NCI-H748 (cell line): ENCODE measurements around the gene TMCO4.

ENCODE experiments used
- DNase-seq: peaks from one replicate; lab custom pipeline; 2025; ENCODE audit not compliant: unreplicated experiment; lab: John Stamatoyannopoulos, UW

Gene TMCO4

GRCh38 chr1:19662313-19662712 is 137.4 kb downstream of the TMCO4 start:
- DNase-seq: no peak

- peak; percentile 33 for DNase-seq
Observed at GRCh38 chr1:19661721-19662228, 137.9 kb downstream of the TMCO4 start.

DNA sequence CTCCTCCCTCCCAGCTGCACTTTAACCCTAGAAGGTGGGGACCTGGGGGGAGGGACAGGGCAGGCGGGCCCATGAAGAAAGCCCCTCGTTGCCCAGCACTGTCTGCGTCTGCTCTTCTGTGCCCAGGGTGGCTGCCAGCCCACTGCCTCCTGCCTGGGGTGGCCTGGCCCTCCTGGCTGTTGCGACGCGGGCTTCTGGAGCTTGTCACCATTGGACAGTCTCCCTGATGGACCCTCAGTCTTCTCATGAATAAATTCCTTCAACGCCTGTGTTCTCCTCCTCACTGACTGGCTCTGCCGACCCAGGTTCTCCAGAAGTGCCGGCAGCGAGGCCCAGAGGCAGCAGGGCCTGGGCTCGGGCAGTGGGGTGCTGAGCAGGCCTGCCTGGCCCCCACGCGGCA is 141.5 kb downstream of the TMCO4 start:
- no peak for DNase-seq

DNA sequence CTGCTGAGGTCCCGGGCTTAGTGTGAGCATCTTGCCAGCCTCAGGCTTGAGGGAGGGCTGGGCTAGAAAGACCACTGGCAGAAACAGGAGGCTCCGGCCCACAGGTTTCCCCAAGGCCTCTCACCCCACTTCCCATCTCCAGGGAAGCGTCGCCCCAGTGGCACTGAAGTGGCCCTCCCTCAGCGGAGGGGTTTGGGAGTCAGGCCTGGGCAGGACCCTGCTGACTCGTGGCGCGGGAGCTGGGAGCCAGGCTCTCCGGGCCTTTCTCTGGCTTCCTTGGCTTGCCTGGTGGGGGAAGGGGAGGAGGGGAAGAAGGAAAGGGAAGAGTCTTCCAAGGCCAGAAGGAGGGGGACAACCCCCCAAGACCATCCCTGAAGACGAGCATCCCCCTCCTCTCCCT is 142.2 kb downstream of the TMCO4 start:
- no peak for DNase-seq

DNA sequence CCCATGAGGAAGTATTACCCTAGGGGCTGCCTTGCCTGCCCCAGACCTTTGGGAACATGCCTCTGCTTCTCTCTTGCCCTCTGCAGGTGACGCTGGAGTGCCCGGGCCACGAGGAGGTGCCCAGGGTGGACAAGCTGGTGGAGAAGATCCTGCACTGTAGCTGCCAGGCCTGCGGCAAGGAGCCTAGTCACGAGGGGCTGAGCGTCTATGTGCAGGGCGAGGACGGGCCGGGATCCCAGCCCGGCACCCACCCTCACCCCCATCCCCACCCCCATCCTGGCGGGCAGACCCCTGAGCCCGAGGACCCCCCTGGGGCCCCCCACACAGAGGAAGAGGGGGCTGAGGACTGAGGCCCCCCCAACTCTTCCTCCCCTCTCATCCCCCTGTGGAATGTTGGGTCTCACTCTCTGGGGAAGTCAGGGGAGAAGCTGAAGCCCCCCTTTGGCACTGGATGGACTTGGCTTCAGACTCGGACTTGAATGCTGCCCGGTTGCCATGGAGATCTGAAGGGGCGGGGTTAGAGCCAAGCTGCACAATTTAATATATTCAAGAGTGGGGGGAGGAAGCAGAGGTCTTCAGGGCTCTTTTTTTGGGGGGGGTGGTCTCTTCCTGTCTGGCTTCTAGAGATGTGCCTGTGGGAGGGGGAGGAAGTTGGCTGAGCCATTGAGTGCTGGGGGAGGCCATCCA is 142.8 kb downstream of the TMCO4 start:
- no peak for DNase-seq

GRCh38 chr1:19656134-19656779 is 143.5 kb downstream of the TMCO4 start:
- no peak for DNase-seq

DNA sequence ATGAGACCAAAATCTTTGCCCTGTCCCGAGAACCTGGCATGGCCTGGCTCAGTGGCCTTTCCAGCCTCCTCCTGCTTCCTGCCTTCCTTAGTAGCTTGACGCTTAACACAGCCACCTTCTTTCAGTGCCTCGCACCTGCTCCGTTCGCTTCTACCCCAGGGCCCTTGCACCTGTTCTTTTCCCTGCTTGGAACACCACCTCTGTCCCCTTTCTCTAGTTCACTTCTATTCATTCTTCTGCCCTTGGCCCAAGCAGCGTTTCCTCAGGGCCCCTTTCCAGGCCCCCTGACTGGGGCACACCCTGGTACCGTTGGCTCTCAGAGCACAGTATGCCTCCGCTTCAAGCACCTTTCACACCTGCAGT is 144.0 kb downstream of the TMCO4 start:
- no peak for DNase-seq

GRCh38 chr1:19654886-19655717 is 144.6 kb downstream of the TMCO4 start:
- DNase-seq: no peak

- no peak for DNase-seq
Observed at GRCh38 chr1:19654386-19654785, 145.3 kb downstream of the TMCO4 start.

GRCh38 chr1:19651141-19651737 is 148.5 kb downstream of the TMCO4 start:
- DNase-seq: peak; percentile 9

DNA sequence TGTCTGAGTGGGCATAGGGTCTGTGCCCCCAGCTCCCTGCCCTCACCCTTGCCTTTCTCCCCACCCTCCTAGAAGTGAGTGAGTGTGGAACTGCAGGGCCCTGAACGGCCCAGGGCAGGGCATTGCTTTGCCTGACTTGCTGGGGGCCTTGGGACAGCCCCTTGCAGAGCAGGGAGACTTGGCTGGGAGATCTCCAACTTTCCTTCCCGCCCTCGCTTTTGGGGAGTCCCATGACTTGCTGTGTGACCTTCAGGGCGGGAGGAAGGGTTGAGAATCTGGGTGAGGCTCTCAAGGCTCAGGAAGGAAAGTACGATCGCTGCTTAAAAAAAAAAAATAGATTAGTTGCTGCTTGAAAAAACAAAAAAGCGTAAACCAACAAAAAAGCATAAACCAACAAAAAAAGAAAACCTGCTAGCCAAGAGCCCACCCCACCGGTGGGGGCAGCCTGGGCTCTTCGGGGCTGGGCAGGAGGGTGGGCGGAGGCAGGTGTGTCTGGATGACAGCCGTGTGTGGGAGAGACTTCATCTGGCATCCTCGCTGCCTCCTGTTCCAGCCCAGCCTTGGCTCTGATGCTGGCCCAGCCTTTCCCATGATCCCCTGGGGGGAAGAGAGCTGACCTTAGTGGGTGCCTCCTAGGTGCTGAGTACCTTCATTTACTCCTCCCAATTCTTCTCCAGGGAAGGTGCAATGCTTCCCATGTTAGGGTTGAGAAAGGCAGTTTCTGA is 149.1 kb downstream of the TMCO4 start:
- DNase-seq: no peak

- peak; percentile 51 for DNase-seq
Observed at GRCh38 chr1:19648689-19649088, 151.0 kb downstream of the TMCO4 start.

- DNase-seq: no peak
Observed at GRCh38 chr1:19648239-19648638, 151.5 kb downstream of the TMCO4 start.

DNA sequence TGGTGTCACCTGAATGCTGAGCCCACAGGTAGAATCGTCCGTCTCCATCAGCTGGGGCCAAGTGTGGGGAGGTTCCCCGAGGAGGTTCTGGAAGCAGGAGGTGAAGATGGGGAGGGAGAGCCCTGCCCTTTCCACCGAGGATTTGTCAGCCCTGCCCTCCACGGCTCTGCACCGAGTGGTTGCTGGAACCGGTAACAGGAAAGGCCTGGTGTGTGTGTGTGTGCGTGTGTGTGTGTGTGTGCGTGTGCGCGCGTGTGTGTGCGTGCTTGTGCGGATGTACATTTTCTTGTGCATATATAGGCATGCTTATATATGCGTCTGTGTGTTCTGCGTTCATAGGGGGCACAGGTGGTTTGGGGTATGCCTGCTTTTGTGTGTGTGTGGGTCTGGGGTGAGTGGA is 152.1 kb downstream of the TMCO4 start:
- no peak for DNase-seq

DNA sequence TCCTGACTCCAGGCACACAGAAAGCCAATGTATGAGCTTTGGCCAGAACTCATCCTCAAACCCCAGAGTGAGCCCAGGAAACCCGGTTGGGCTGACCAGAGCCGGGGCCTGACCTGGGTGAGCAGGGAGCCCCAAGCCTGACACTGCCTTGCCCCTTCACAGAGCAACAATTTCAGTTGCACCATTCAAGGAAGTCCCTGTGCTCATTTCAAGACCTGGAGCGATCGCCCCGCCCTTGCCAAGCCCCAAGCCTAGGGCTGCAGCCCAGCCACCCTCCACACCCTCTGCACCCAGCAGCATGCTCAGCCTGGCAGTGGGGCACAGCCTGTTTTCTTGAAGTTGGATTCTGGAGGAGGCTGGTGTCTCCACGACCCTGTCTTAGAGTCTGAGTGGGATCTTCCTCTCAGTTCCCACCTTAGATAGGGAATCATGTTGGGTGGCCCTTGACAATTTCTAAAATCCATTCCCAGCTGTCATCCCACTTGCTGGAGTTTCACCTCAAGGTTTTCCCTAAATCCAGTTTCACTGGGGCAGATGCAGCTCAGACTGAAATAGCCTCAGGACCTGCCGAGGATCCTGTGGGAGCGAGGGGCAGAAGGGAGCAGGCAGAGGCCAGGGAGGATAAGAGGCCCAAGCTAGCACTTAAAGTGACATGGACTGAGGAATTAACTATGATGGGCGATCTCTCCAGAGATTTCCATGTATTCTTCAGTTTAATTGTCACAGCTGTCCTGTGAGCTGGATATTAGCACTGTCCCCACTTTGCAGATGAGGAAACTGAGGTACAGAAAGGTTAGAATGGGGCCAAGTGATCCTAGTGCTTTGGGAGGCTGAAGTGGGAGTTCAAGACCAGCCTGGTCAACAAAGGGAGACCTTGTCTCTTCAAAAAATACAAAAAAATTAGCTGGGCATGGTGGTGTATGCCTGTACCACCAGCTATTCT is 153.1 kb downstream of the TMCO4 start:
- no peak for DNase-seq

DNA sequence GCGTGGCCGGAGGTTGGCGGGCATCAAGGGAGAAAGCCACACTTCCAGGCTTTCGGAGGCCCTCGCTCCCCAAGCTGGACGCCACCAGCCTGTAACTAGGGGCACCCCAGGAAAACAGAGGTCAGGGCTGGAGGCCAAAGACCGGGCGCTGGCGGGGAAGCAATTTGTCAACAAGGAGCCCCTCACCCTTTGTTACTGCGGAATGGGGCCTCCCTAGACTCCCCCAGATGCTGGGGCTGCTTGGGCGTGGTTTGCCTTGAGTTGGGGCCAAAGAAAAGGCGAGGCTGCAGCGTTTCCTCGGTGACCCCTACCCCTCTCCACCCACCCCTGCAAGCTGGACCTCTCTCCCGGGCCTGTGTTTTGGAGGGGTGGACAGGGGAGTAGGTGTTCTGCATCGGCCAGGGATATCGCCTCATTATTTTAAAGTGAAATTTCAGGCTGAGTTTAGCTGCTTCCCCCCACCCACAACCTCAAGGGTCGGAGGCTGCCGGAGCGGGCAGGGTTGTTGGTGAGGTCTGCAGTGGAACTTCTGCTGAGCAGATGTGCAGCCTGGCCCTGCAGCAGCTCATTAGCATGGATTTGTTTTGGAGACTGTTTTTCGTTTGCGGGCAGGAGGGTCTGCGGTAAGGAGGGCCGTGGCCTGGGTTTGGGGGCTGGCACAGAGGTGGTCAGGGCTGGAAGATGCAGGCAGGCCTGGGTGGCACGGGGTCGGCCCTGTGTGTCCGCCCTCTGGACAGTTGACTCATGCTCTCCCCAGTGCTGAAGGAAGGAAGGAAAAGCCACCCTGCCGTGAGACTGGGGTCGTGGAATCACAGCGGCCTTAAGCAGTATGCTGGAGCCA is 154.1 kb downstream of the TMCO4 start:
- DNase-seq: no peak

DNA sequence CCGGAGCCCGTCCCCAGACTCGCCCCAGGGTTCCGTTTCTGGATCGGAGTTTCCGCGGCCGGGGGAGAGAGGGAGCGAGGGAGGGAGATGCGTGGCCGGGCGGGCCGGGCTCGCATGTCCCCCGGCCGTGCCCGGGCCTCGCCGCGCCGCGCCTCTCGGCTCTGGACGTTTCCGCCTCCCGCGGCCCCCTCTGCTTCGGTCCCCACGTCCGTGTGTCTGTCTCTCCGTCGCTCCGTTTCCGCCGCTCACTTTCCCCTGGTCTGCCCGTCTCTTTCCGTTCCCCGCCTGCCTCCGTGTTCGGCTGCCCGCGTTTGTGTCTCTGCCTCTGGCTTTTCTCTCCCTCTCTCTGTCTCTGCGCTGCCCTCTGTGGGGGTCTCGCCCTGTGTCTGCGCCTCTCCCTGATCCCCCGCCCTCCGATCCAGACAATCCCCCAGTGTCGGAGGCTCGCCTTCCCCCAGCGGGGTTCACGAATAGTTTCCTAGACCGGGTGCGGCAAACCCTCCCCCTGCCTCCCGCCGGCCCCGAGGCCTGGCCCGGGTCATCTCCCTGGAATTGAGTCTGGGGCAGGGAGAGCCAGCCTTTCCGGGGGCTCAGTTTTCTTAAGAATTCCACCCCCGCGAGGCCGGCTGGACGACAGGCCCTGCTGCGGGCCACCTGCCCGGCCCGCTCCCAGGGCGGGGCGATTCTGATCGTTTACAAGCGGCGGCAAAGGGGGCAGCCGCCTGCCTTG is 154.9 kb downstream of the TMCO4 start:
- peak; percentile 49 for DNase-seq

DNA sequence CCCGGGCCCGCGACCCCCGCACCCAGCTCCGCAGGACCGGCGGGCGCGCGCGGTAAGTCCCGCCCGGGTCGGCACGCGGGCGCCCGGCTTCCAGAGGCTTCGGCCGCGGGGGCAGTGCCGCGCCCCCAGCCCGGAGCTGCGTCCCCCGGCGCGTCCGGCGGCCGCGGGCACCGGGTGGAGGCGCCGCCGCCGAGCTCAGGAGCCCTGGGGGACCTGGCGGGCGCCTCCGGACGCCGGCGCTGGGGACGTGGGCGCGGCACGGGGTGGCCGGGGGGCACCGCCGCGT is 155.4 kb downstream of the TMCO4 start:
- no peak for DNase-seq
